GM18526 (cell line): ENCODE data around the gene ITGA4.

ENCODE experiments used
- POLR2A ChIP-seq: IDR thresholded peaks from 3 replicates; pipeline ENCODE4 v1.6.1; 2011; ENCODE audit not compliant: insufficient read length; ENCODE audit errors: extremely low read depth

The ITGA4 gene

GRCh38 chr2:181454686-181455450, 2.3 kb upstream of the ITGA4 start:
- TF ChIP-seq POLR2A = no peak

GRCh38 chr2:181456660-181457120, 496 bp upstream of the ITGA4 start:
- TF ChIP-seq POLR2A = no peak

GRCh38 chr2:181457741-181458425, 697 bp downstream of the ITGA4 start:
- peak; percentile 63 for TF ChIP-seq POLR2A

GRCh38 chr2:181458871-181459270, 1.7 kb downstream of the ITGA4 start:
- no peak for TF ChIP-seq POLR2A

GRCh38 chr2:181459621-181460021, 2.4 kb downstream of the ITGA4 start:
- no peak for TF ChIP-seq POLR2A

- no peak for TF ChIP-seq POLR2A
These were observed 4.1 kb downstream of the ITGA4 start for GRCh38 chr2:181461056-181461997.

- no peak for TF ChIP-seq POLR2A
These were observed 4.8 kb downstream of the ITGA4 start for GRCh38 chr2:181462033-181462432.

- no peak for TF ChIP-seq POLR2A
These were observed 6.4 kb downstream of the ITGA4 start for GRCh38 chr2:181463588-181463987.

- TF ChIP-seq POLR2A = no peak
These were observed 7.8 kb downstream of the ITGA4 start for GRCh38 chr2:181464966-181465365.

GRCh38 chr2:181465676-181466375, 8.6 kb downstream of the ITGA4 start:
- TF ChIP-seq POLR2A = no peak

GRCh38 chr2:181466661-181467576, 9.7 kb downstream of the ITGA4 start:
- TF ChIP-seq POLR2A = no peak

- no peak for TF ChIP-seq POLR2A
These were observed 11.0 kb downstream of the ITGA4 start for GRCh38 chr2:181467966-181468707.

GRCh38 chr2:181468811-181469210, 11.6 kb downstream of the ITGA4 start:
- no peak for TF ChIP-seq POLR2A

- no peak for TF ChIP-seq POLR2A
These were observed 14.0 kb downstream of the ITGA4 start for GRCh38 chr2:181471226-181471625.

- TF ChIP-seq POLR2A = no peak
These were observed 14.6 kb downstream of the ITGA4 start for GRCh38 chr2:181471783-181472182.
